IgD-negative memory B cell (primary cell): ENCODE results near the gene ABCE1. TPM values are rescaled to one million over a fixed set of nuclear protein-coding genes. Genes with fewer than 3 reads are reported as not detected.

ENCODE experiments used
- H3K27ac Mint-ChIP-seq, 3 donors: one replicate each; pipeline ENCODE4 v1.8.0; 2020 to 2022; ENCODE audit warnings: mild to moderate bottlenecking in 3 of 3, mixed read lengths in 3 of 3, moderate library complexity in 1 of 3
- H3K27me3 Mint-ChIP-seq: one replicate; pipeline ENCODE4 v1.8.0; 2021; ENCODE audit warnings: mixed read lengths
- H3K36me3 Mint-ChIP-seq: one replicate; pipeline ENCODE4 v1.8.0; 2020; ENCODE audit warnings: mild to moderate bottlenecking, mixed read lengths
- H3K4me1 Mint-ChIP-seq, 3 donors: one replicate each; pipeline ENCODE4 v1.8.0; 2020 to 2022; ENCODE audit warnings: mixed read lengths in 3 of 3, mild to moderate bottlenecking in 1 of 3
- H3K4me3 Mint-ChIP-seq, 4 donors: one replicate each; pipeline ENCODE4 v1.8.0; 2020 to 2022; ENCODE audit warnings: mild to moderate bottlenecking in 4 of 4, mixed read lengths in 4 of 4, moderate library complexity in 3 of 4
- H3K9me3 Mint-ChIP-seq, 3 donors: one replicate each; pipeline ENCODE4 v1.8.0; 2020 to 2021; ENCODE audit warnings: mixed read lengths in 3 of 3, mild to moderate bottlenecking in 1 of 3
- polyA plus RNA-seq: library from polyadenylated mRNA; unstranded; fragments of 300-500 nt; fragmentation: Illumina TruSeq; gene quantifications from one replicate; pipeline ENCODE4 v1.2.3, GENCODE V29; 2021

Gene ABCE1
- polyA plus RNA-seq, 1 donor from 2014 or later: 48.1 TPM

DNA sequence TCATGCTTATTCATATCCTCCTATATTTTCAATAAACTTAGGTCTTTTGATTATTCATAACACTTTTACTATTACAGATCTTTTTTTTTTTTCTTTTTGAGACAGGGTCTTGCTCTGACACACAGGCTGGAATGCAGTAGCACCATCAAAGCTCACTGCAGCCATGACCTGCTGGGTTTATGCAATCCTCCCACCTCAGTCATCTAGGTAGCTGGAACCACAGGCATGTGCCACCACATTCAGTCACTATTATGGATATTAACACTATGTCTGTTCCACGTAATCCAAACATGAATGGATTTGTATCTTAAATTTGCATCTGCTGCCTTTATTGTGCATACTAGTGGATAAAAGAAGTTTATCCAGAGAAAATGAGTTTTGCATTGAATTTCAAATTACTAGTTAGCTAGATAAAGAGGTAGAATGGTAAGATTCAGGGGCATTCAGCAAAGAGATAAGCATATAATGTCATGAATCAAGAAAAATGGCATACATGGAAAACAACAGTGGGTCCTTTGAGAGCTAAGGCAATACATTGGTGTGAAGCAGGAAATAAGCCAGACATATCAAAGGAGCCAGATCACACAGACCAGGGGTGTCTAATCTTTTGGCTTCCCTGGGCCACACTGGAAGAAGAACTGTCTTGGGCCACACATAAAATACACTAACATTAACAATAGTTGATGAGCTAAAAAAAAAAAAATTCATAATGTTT, 14.1 kb upstream of the ABCE1 start:
- Mint-ChIP-seq H3K27ac (no peak overlapping the region), H3K4me1 (peaks cover 0 to 15% (median 1%) of the 10 kb centered on the region in 3 donors), H3K9me3 (no peaks in the 10 kb centered on the region), H3K4me3 (no peak overlapping the region), H3K36me3 (peaks cover 8% of the 10 kb centered on the region), H3K27me3 (no peaks in the 10 kb centered on the region)

DNA sequence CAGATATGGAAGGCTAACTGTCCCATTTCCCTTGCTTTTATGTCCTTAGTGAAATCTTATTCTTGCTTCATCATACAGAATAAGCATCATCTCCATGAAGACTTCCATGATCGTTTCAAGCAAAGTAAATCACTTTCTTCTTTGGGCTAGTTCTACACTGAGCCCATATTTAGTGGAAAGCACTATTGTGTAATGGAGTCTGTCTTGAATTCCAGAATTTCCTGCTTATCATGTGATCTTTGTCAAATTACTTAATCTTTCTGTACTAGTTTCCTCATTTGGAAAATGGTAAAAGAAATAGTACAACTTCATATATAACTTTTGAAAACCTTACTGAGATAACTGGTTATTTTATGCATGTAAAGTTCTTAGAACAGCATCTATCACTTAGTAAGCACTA, 7.7 kb upstream of the ABCE1 start:
- Mint-ChIP-seq H3K4me1 (peaks cover 13 to 18% (median 16%) of the 10 kb centered on the region in 3 donors), H3K27ac (no peak overlapping the region), H3K4me3 (no peak overlapping the region), H3K9me3 (peaks cover 0 to 1% (median 0%) of the 10 kb centered on the region in 3 donors), H3K27me3 (no peaks in the 10 kb centered on the region), H3K36me3 (peaks cover 30% of the 10 kb centered on the region)

DNA sequence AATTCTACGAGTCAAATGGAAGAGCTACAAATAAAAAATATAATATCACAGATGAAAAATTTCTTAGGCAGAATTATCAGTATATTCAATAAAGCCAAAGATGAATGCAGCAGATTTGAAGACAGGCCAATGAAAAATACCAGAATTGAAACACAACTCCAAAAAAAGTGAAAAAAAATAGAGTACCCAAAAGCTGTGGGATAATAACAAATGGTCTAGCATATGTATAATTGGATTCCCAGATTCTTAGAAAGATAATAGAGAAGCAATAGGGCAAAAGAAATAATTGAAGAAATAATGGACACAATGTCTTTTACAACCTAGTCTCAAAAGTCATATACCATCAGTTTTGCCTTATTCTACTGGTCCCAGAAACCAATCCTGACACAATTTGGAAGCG, 4.5 kb upstream of the ABCE1 start:
- H3K27ac Mint-ChIP-seq: no peak overlapping the region
- H3K4me1 Mint-ChIP-seq: peaks cover 15 to 30% (median 29%) of the 10 kb centered on the region in 3 donors

DNA sequence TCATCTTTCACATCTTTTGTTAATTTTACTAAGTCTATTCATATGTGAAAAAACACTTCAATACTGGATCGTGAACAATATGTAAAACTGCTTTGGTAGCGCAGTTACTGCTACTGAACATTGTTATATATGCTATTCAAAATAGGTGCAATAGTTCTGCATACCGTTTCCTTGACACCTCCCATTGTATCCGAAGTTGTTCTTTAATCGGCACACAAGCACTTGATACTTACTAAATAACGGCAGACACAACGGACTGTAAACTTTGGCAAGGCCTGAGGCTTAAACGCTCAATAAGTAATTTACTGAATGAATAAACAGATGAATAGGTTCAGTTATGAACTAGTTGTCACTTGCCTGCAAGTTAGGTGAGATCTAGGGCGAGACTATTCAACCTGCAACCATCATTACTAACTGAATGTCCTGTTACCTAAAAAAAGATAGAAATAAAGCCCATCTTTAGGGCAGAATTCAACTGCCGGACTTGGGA, 735 bp upstream of the ABCE1 start:
- H3K27me3 Mint-ChIP-seq: no peaks in the 10 kb centered on the region
- peak overlapping the region; percentile 93 to 99 (median 97) for H3K27ac Mint-ChIP-seq
- H3K4me1 Mint-ChIP-seq: peaks cover 26 to 38% (median 32%) of the 10 kb centered on the region in 3 donors
- peaks cover 0 to 1% (median 0%) of the 10 kb centered on the region in 3 donors for H3K9me3 Mint-ChIP-seq
- H3K4me3 Mint-ChIP-seq: peak overlapping the region; percentile 89 to 99 (median 96)
- peaks cover 27% of the 10 kb centered on the region for H3K36me3 Mint-ChIP-seq

More for the DNA sequence above, 4.5 kb upstream of the ABCE1 start:
- peaks cover 29% of the 10 kb centered on the region for H3K36me3 Mint-ChIP-seq
- H3K4me3 Mint-ChIP-seq: no peak overlapping the region
- no peaks in the 10 kb centered on the region for H3K27me3 Mint-ChIP-seq
- H3K9me3 Mint-ChIP-seq: peaks cover 0 to 1% (median 0%) of the 10 kb centered on the region in 3 donors

DNA sequence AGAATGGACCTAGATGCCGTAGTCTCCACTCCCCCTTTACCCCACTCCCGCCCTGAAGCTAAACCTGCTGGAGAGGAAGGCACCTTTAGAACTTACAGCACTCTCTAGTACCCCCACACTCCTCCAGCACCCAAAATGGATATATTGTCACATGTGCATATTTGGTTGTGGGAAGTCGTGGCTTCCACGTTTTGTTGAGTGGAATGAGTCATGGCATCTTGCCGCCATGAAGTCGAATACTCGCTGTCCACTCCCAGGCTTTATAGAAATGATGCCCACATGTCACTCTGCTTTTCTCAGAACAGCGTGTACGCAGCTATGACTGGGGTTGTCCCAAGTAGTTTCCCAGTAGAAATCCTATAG, 545 bp downstream of the ABCE1 start:
- Mint-ChIP-seq H3K4me1 (peaks cover 31 to 38% (median 32%) of the 10 kb centered on the region in 3 donors), H3K27me3 (no peaks in the 10 kb centered on the region), H3K27ac (peak overlapping the region; percentile 93 to 99 (median 97)), H3K36me3 (peaks cover 15% of the 10 kb centered on the region), H3K9me3 (no peaks in the 10 kb centered on the region), H3K4me3 (peak overlapping the region; percentile 89 to 99 (median 96))

DNA sequence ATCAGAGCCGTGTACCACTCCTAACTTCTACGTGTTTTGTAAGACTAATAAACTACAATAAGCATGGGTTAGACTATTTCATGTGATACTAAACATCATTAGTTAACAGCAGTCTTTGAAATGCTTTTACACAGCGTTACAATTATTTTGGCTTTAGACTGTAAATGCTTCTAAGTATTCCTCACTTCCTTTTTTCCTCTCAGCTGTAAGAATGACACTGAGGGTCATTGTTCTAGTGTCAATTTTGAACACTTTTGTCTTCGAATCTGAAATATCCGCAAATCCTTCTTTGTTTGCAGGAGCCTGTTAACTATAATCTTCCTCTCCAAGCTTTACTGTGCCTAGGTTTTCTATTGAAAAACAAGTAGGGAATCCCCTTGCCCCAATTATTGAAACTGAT, 1.5 kb downstream of the ABCE1 start:
- Mint-ChIP-seq H3K4me1 (peaks cover 31 to 34% (median 33%) of the 10 kb centered on the region in 3 donors), H3K27me3 (no peaks in the 10 kb centered on the region), H3K4me3 (peak overlapping the region; percentile 89 to 99 (median 96)), H3K9me3 (no peaks in the 10 kb centered on the region), H3K27ac (peak overlapping the region in 2 of 3 donors; percentile 89 to 93), H3K36me3 (peaks cover 6% of the 10 kb centered on the region)

DNA sequence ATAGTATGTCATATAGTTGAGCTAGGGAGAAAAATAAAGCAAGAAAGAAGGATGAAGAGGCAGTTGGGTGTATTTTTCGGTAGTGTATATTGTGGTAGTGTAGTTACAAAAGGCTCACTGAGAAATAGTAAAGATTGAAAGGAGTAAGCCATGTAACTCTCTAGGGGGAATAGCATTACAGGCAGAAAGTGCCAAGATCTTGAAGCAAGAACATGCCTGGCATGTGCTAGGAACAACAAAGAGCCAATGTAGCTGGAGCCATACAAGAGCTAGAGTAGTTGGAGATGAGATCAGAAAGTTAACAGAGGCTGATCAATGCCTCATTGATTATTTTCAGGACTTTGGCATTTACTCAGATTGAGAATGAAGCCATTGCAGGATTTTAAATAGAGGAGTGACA, 3.0 kb downstream of the ABCE1 start:
- H3K4me3 Mint-ChIP-seq: no peak overlapping the region
- H3K27me3 Mint-ChIP-seq: no peaks in the 10 kb centered on the region
- no peaks in the 10 kb centered on the region for H3K9me3 Mint-ChIP-seq
- peaks cover 23 to 29% (median 27%) of the 10 kb centered on the region in 3 donors for H3K4me1 Mint-ChIP-seq
- no peak overlapping the region for H3K27ac Mint-ChIP-seq
- H3K36me3 Mint-ChIP-seq: no peaks in the 10 kb centered on the region

DNA sequence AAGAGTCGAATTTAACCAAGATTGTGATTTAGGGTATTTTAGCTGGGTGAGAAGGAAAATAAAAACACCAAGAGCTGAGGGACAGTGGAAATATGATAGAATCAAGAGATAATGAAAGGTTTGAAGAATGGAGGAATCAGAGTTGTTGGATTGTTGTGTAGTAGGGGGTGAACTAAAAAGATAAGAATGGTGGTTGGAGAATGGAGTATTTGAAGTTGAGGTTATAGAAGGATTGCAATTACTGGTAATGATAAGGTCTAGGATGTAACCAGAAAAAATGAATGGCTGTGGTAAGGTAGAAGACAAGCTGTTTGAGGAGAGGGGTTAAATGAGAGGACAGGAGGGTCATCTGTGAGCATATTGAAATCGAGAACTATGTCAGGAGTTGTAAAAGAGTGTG, 4.5 kb downstream of the ABCE1 start:
- H3K27ac Mint-ChIP-seq: no peak overlapping the region
- H3K9me3 Mint-ChIP-seq: no peaks in the 10 kb centered on the region
- H3K4me1 Mint-ChIP-seq: peaks cover 18 to 21% (median 20%) of the 10 kb centered on the region in 3 donors
- H3K36me3 Mint-ChIP-seq: no peaks in the 10 kb centered on the region
- H3K4me3 Mint-ChIP-seq: no peak overlapping the region
- H3K27me3 Mint-ChIP-seq: no peaks in the 10 kb centered on the region

DNA sequence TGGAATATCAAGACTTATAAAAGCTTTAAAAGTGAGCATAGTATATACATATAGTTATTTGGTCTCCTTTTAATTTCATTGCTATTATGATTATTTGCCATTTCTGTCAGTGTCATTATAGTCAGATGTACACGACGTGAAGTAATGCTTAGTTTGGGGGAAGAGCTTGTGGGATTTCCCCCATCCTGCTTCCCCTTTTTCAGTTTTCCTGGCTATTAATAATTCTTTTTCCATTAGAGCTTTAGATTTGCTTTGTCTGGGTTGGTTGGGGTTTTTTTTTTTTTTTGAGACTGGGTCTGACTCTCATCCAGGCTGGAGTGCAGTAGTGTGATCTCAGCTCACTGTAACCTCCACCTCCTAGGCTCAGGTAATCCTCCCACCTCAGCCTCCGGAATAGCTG, 5.4 kb downstream of the ABCE1 start:
- Mint-ChIP-seq H3K4me3 (no peak overlapping the region), H3K4me1 (peaks cover 14 to 20% (median 15%) of the 10 kb centered on the region in 3 donors), H3K27me3 (no peaks in the 10 kb centered on the region), H3K9me3 (no peaks in the 10 kb centered on the region), H3K36me3 (peaks cover 1% of the 10 kb centered on the region), H3K27ac (peak overlapping the region in 1 of 3 donors; percentile 72)

DNA sequence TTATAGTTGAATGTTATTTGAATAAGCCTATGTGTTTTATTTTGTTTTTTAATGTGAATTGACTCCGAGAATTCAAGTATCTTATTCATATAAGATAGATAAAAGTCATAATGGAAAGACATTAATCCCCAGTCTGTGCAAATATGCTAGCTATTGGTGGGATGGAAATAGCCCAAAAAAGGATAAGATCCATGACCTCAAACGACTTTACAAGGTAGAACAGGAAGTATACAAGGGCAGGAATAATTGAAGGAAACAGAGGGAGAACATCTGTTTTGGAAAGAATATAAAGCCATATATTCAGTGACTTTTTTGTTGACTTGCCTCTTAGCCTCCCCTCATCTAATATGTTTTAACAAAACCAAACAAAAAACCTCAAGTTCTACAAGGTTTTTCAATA, 9.0 kb downstream of the ABCE1 start:
- H3K4me1 Mint-ChIP-seq: peaks cover 5 to 9% (median 8%) of the 10 kb centered on the region in 3 donors
- no peaks in the 10 kb centered on the region for H3K27me3 Mint-ChIP-seq
- H3K4me3 Mint-ChIP-seq: no peak overlapping the region
- no peaks in the 10 kb centered on the region for H3K9me3 Mint-ChIP-seq
- peaks cover 1% of the 10 kb centered on the region for H3K36me3 Mint-ChIP-seq
- H3K27ac Mint-ChIP-seq: no peak overlapping the region

DNA sequence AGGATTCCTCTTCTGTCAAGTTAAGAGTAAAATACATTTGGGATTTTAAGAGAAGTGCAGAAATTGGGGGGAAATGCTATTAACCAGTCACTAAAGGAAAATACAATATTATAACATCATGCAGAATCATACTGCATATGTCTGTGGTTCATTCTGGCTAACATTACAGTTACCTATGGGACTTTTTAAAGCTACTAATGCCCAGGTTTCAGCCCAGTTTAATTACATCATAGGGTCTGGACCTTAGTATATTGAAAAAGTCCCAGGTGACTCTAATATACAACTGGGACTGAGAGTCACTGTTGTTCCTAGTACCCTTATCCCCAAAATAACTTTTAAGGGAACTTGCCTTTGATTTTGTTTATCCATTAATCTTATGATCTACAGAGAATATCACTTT, 10.0 kb downstream of the ABCE1 start:
- Mint-ChIP-seq H3K4me3 (no peak overlapping the region), H3K27ac (no peak overlapping the region), H3K4me1 (peaks cover 5 to 9% (median 8%) of the 10 kb centered on the region in 3 donors), H3K27me3 (no peaks in the 10 kb centered on the region), H3K9me3 (no peaks in the 10 kb centered on the region), H3K36me3 (peaks cover 6% of the 10 kb centered on the region)

DNA sequence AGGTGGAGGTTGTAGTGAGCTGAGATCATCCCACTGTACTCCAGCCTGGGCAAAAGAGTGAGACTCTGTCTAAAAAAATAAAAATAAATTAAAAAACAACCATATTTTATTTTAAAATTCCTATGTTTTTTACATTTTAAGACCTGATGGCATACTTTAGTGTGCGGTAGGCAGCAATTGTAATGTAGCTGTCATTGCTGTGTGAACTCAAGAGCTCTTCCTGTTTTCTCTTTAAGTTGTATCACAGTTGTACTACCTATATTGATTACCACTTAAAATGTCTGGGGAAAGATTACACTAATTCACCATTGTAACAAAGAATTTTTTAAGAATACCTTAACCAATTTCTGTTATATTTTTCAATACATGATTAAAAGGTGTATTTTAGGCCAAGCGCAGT, 27.3 kb downstream of the ABCE1 start:
- Mint-ChIP-seq H3K9me3 (no peaks in the 10 kb centered on the region), H3K4me1 (peaks cover 0 to 5% (median 0%) of the 10 kb centered on the region in 3 donors), H3K4me3 (no peak overlapping the region), H3K27me3 (no peaks in the 10 kb centered on the region), H3K36me3 (peaks cover 4% of the 10 kb centered on the region), H3K27ac (no peak overlapping the region)

DNA sequence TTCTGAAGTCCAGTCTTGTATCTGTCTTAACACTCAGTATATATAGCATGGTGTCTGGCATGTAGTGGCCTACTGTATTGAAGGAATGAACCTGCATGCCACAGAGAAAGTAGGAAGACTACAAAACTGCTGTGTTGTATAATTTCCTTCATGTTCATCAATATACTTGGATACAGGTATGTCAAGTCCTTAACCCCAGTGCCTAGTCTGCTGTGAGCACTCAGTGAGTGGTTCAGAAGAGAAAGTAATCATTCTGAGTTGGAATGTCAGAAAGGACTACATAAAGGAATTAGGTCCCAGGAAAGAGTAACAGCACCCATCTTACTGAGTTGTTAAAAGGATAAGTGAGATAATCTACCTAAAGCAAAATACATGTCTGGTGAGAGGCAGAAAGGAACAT, 32.0 kb downstream of the ABCE1 start:
- Mint-ChIP-seq H3K9me3 (no peaks in the 10 kb centered on the region), H3K36me3 (peaks cover 4% of the 10 kb centered on the region), H3K27me3 (no peaks in the 10 kb centered on the region), H3K27ac (peak overlapping the region in 1 of 3 donors; percentile 29), H3K4me3 (no peak overlapping the region), H3K4me1 (peaks cover 9 to 26% (median 10%) of the 10 kb centered on the region in 3 donors)

DNA sequence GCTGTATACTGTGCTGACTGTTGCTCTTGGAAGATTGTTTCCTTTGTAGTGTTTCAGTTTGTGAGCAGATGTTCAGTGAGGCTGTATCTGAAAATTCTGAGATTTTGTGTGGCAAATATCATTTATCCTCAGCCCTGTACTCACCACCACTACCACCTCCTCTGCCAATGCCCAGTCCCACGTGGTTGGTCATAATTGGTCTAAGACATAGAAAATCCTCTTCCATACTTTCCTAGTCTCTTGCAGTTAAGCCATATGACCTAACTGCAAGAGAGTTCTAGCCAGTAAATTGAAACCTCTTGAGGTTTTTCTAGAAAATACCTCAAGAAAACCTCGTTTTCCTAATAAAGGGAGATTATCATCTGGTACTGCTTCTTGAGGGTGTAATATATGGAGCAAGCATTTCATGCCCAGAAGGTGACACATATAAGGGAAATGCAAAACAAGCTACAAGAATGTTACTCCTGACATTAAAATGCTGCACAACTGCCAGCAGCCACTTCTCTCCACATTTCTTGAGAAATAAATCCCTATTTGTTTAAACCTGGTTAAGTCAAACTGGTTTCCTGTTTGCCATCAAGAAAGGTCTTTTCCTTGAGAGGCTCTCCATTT, 32.8 kb downstream of the ABCE1 start:
- Mint-ChIP-seq H3K27ac (peak overlapping the region in 1 of 3 donors; percentile 29), H3K36me3 (peaks cover 4% of the 10 kb centered on the region), H3K9me3 (no peaks in the 10 kb centered on the region), H3K4me3 (no peak overlapping the region), H3K4me1 (peaks cover 15 to 29% (median 15%) of the 10 kb centered on the region in 3 donors), H3K27me3 (no peaks in the 10 kb centered on the region)

DNA sequence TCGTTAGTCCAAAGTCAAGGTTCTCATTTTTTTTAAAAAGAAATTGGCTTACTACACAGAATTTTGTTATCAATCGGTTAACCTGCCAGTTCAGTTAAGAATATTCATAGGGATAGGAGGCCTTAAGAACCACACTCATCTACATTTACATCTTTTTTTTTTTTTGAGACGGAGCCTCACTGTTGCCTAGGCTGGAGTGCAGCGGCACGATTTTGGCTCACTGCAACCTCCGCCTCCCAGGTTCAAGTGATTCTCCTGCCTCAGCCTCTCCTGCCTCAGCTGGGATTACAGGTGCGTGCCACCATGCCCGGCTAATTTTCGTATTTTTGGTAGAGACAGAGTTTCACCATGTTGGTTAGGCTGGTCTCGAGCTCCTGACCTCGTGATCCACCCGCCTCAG, 33.7 kb downstream of the ABCE1 start:
- H3K9me3 Mint-ChIP-seq: no peaks in the 10 kb centered on the region
- peaks cover 2% of the 10 kb centered on the region for H3K36me3 Mint-ChIP-seq
- peak overlapping the region in 1 of 4 donors; percentile 76 for H3K4me3 Mint-ChIP-seq
- peaks cover 18 to 30% (median 19%) of the 10 kb centered on the region in 3 donors for H3K4me1 Mint-ChIP-seq
- no peaks in the 10 kb centered on the region for H3K27me3 Mint-ChIP-seq
- H3K27ac Mint-ChIP-seq: no peak overlapping the region
